K562 (cell line): ENCODE measurements around the gene BICD1. TPM values are rescaled to one million over a fixed set of nuclear protein-coding genes. Genes with fewer than 3 reads are reported as not detected.

Source experiments
- ARID1B ChIP-seq: fragments of 450-650 bp; IDR thresholded peaks from 2 replicates; pipeline ENCODE4 v1.6.1; 2016; ENCODE audit warnings: antibody characterized with exemption, mild to moderate bottlenecking, inconsistent platforms
- BACH1 ChIP-seq: fragments of 200-800 bp; sonication (Bioruptor generic); IDR thresholded peaks from 2 replicates; pipeline ENCODE4 v1.6.1; 2016; ENCODE audit warnings: missing genetic modification characterization, missing compliant biosample characterization
- CBX5 ChIP-seq: IDR thresholded peaks from 2 replicates; pipeline ENCODE4 v1.6.1; 2014; ENCODE audit warnings: low read depth, borderline replicate concordance
- CEBPB ChIP-seq: fragments of 450-650 bp; IDR thresholded peaks from 2 replicates; pipeline ENCODE4 v1.6.1; 2016; ENCODE audit warnings: missing genetic modification characterization, missing compliant biosample characterization
- DIDO1 ChIP-seq: fragments of 450-650 bp; IDR thresholded peaks from 2 replicates; pipeline ENCODE4 v1.6.1; 2016; ENCODE audit warnings: low read depth, missing biosample characterization, missing genetic modification characterization
- E2F1 ChIP-seq: sonication (generic); formaldehyde crosslinking; IDR thresholded peaks from 2 replicates; pipeline ENCODE4 v1.8.1; 2023; ENCODE audit warnings: mild to moderate bottlenecking, missing genetic modification reagents, moderate library complexity
- HDAC1 ChIP-seq, 2 experiments: fragments of 450-650 bp; IDR thresholded peaks; 2 replicates each; pipeline ENCODE4 v1.6.1; 2016 to 2017; ENCODE audit warnings: inconsistent platforms in 1 of 2, mild to moderate bottlenecking in 1 of 2, moderate library complexity in 1 of 2
- HSF4 ChIP-seq: fragments of 250-450 bp; sonication (Bioruptor Pico); IDR thresholded peaks from 2 replicates; pipeline ENCODE4 v2.1.2; 2022; ENCODE audit warnings: mild to moderate bottlenecking, moderate library complexity, borderline replicate concordance
- JUN ChIP-seq, 2 experiments: sonication (generic) in 1 of 2; formaldehyde crosslinking in 1 of 2; IDR thresholded peaks; 2 replicates each; pipeline versions ENCODE4 v1.6.1 to v1.8.0; 2012 to 2022; ENCODE audit warnings: borderline replicate concordance in 2 of 2, mild to moderate bottlenecking in 2 of 2, improper control_type of control experiment in 1 of 2, low read depth in 1 of 2, low read length in 1 of 2, missing genetic modification reagents in 1 of 2
- KAT8 ChIP-seq: fragments of 450-650 bp; IDR thresholded peaks from 2 replicates; pipeline ENCODE4 v1.6.1; 2016; ENCODE audit warnings: low read depth, mild to moderate bottlenecking
- MBD1 ChIP-seq: fragments of 250-450 bp; sonication (Bioruptor Pico); IDR thresholded peaks from 2 replicates; pipeline ENCODE4 v1.8.0; 2022; ENCODE audit warnings: inconsistent platforms
- MEIS2 ChIP-seq: fragments of 450-650 bp; IDR thresholded peaks from 2 replicates; pipeline ENCODE4 v1.6.1; 2014; ENCODE audit warnings: mild to moderate bottlenecking; ENCODE audit not compliant: partially characterized antibody
- NFE2 ChIP-seq: IDR thresholded peaks from 2 replicates; pipeline ENCODE4 v1.6.1; 2014; ENCODE audit warnings: antibody characterized with exemption, low read depth
- RBM34 ChIP-seq: fragments of 200-400 bp; formaldehyde crosslinking; IDR thresholded peaks from 2 replicates; pipeline ENCODE4 v1.6.1; 2018; ENCODE audit warnings: low read length, borderline replicate concordance; ENCODE audit not compliant: insufficient read depth
- SFPQ ChIP-seq: fragments of 200-400 bp; formaldehyde crosslinking; IDR thresholded peaks from 2 replicates; pipeline ENCODE4 v1.6.1; 2017; ENCODE audit warnings: mild to moderate bottlenecking, low read depth, low read length, moderate library complexity
- SRSF7 ChIP-seq: fragments of 200-400 bp; formaldehyde crosslinking; optimal IDR thresholded peaks from 2 replicates; pipeline ENCODE3; 2017; ENCODE audit warnings: mild to moderate bottlenecking, low read depth, low read length
- TRIM25 ChIP-seq: fragments of 450-650 bp; IDR thresholded peaks from 2 replicates; pipeline ENCODE4 v1.7.0; 2016; ENCODE audit warnings: borderline replicate concordance
- ZNF146 ChIP-seq: IDR thresholded peaks from one replicate; pipeline ENCODE4 v1.6.1; 2018; ENCODE audit warnings: missing compliant biosample characterization; ENCODE audit not compliant: unreplicated experiment
- ZNF280B ChIP-seq: fragments of 250-450 bp; sonication (Bioruptor Pico); IDR thresholded peaks from 2 replicates; pipeline ENCODE4 v1.5.1; 2021; ENCODE audit warnings: mild to moderate bottlenecking
- polyA plus RNA-seq, 8 experiments: library from polyadenylated mRNA; depleted of rRNA in 4 of 8; stranded (reverse) in 5 of 8; unstranded in 3 of 8; fragments of >200 nt; fragmentation: Nextera tagmentation in 2 of 8; fragmentation: Illumina TruSeq in 1 of 8; extraction: Ambion mirVana in 2 of 8; extraction: Trizol in 1 of 8; gene quantifications; 2 replicates each; pipeline versions ENCODE4 v1.2.1 to v1.2.3, GENCODE V29; 2011 to 2014; ENCODE audit warnings: inconsistent platforms in 1 of 8, missing spikeins in 1 of 8
- total RNA-seq, 7 experiments: library from RNA; depleted of rRNA in 6 of 7; stranded (reverse); fragments of >200 nt in 6 of 7; fragmentation: Illumina TruSeq in 2 of 7; extraction: Trizol in 2 of 7; gene quantifications; 2 replicates each; pipeline versions ENCODE4 v1.2.1 to v1.2.3, GENCODE V29; 2011 to 2021; ENCODE audit warnings: low replicate concordance in 1 of 7

BICD1 gene
- total and polyA plus RNA-seq, 9 of the 15 experiments (the other 6 are each of a cell fraction or from before 2014, with no cell fraction given), result 3.5 to 21.1 (median 12.5) TPM

GRCh38 chr12:32115404-32116104 is 8.9 kb downstream of the BICD1 start (continued):
- TF ChIP-seq SFPQ, result no peak
- no peak for TF ChIP-seq ZNF146
- TF ChIP-seq HSF4 (CRISPR knock-in tag), result no peak
- no peak for TF ChIP-seq ZNF280B (CRISPR knock-in tag)
- peak; percentile 43; the same call in 1 of the 2 replicates for TF ChIP-seq ARID1B
- TF ChIP-seq HDAC1 (IDR thresholded peaks at IDR 0.05), result 0 out of 4 replicates have a peak, but pooled peaks of 1 of the 2 experiments have one; percentile 14
- no peak for TF ChIP-seq SRSF7
- TF ChIP-seq CBX5, result no peak
- no peak for TF ChIP-seq TRIM25
- TF ChIP-seq JUN (IDR thresholded peaks at IDR 0.05; ENCODE audit: borderline replicate concordance, low read depth, low read length), result peak; percentile 55; the same call in 1 of the 2 replicates
- TF ChIP-seq JUN (CRISPR knock-in tag; IDR thresholded peaks at IDR 0.05; ENCODE audit: borderline replicate concordance), result no peak
- TF ChIP-seq CEBPB (tag), result peak; percentile 44; the same call in 1 of the 2 replicates
- TF ChIP-seq E2F1 (CRISPR knock-in tag), result no peak
- peak; percentile 4 for TF ChIP-seq MEIS2
- TF ChIP-seq NFE2, result peak; percentile 56; the same call in 1 of the 2 replicates
- no peak for TF ChIP-seq DIDO1 (tag)
- no peak for TF ChIP-seq RBM34
- no peak for TF ChIP-seq BACH1
- no peak for TF ChIP-seq MBD1 (CRISPR knock-in tag)
- no peak for TF ChIP-seq KAT8
